H7 (cell line): ENCODE measurements around the gene EIF4E2. TPM values are rescaled to one million over a fixed set of nuclear protein-coding genes. Genes with fewer than 3 reads are reported as not detected.
A peak's percentile ranks its signal among the peaks of the same experiment; 100 is the strongest.

Experiments used
- DNase-seq: peaks from one replicate; pipeline ENCODE4 v3.0.0; 2012
- H3K27me3 ChIP-seq: 2 replicates; pipeline ENCODE4 v1.6.0; 2011; ENCODE audit warnings: mild to moderate bottlenecking, low read length; ENCODE audit not compliant: control insufficient read depth, insufficient read depth
- H3K36me3 ChIP-seq: replicated peaks from 2 replicates; pipeline ENCODE4 v1.5.1; 2011; ENCODE audit warnings: low read length; ENCODE audit not compliant: control insufficient read depth, insufficient read depth
- H3K4me3 ChIP-seq: 2 replicates; pipeline ENCODE4 v1.5.1; 2011; ENCODE audit warnings: low read depth, mild to moderate bottlenecking, control low read depth, low read length, moderate library complexity; ENCODE audit not compliant: insufficient read depth
- total RNA-seq: library from RNA; depleted of rRNA; stranded (reverse); fragments of >200 nt; shearing (Covaris generic); gene quantifications from 2 replicates; pipeline ENCODE4 v1.2.3, GENCODE V29; 2014; rRNA removed

Gene EIF4E2
- 64.6 and 65.3 TPM in 2 replicates for total RNA-seq

- no peaks in the 10 kb centered on the region; the same call in none of the 2 replicates for H3K36me3 ChIP-seq
- peak within 1 kb of the TSS; percentile 84 for H3K4me3 ChIP-seq
- peak; percentile 99 for DNase-seq
- no peaks in the 10 kb centered on the region for H3K27me3 ChIP-seq
These were observed at the start of gene EIF4E2, which contains the start of gene TIGD1 for GRCh38 chr2:232550354-232551249. TSS of gene EIF4E2 (plus strand) at chr2:232550689. CDS start at chr2:232550725, 36 bp downstream. TSS of gene TIGD1 (minus strand) at chr2:232550557. CDS start at chr2:232549882, 675 bp downstream.

- H3K27me3 ChIP-seq: peaks cover 36% of the 10 kb centered on the region
- DNase-seq: peak; percentile 65
- no peak overlapping the region for H3K4me3 ChIP-seq
- no peaks in the 10 kb centered on the region for H3K36me3 ChIP-seq
These were observed 49.1 kb upstream of the EIF4E2 start for GRCh38 chr2:232501331-232501771.

- no peaks in the 10 kb centered on the region for H3K36me3 ChIP-seq
- H3K27me3 ChIP-seq: peaks cover 39% of the 10 kb centered on the region
- peak; percentile 84 for DNase-seq
- H3K4me3 ChIP-seq: peak overlapping the region; percentile 71; the same call in 1 of the 2 replicates
These were observed 48.6 kb upstream of the EIF4E2 start for GRCh38 chr2:232501794-232502390.

- peak; percentile 82 for DNase-seq
- Histone ChIP-seq H3K4me3 (peak overlapping the region; percentile 71), H3K36me3 (no peaks in the 10 kb centered on the region), H3K27me3 (peaks cover 40% of the 10 kb centered on the region)
These were observed 48.0 kb upstream of the EIF4E2 start for GRCh38 chr2:232502511-232502910.

- H3K4me3 ChIP-seq: peak overlapping the region; percentile 71
- peaks cover 40% of the 10 kb centered on the region for H3K27me3 ChIP-seq
- peak; percentile 93 for DNase-seq
- H3K36me3 ChIP-seq: no peaks in the 10 kb centered on the region
These were observed 47.3 kb upstream of the EIF4E2 start for GRCh38 chr2:232502911-232503808.

GRCh38 chr2:232503809-232504323, 46.6 kb upstream of the EIF4E2 start:
- Histone ChIP-seq H3K4me3 (peak overlapping the region; percentile 71), H3K36me3 (no peaks in the 10 kb centered on the region), H3K27me3 (peaks cover 40% of the 10 kb centered on the region)
- DNase-seq: no peak

- H3K36me3 ChIP-seq: no peaks in the 10 kb centered on the region
- H3K4me3 ChIP-seq: no peak overlapping the region
- H3K27me3 ChIP-seq: peaks cover 40% of the 10 kb centered on the region
- DNase-seq: peak; percentile 70
These were observed 46.1 kb upstream of the EIF4E2 start for GRCh38 chr2:232504438-232504837.

- peak; percentile 73 for DNase-seq
- H3K27me3 ChIP-seq: peaks cover 38% of the 10 kb centered on the region
- no peaks in the 10 kb centered on the region for H3K36me3 ChIP-seq
- H3K4me3 ChIP-seq: no peak overlapping the region
These were observed 44.6 kb upstream of the EIF4E2 start for GRCh38 chr2:232505856-232506255.

- Histone ChIP-seq H3K27me3 (peaks cover 38% of the 10 kb centered on the region), H3K4me3 (no peak overlapping the region), H3K36me3 (no peaks in the 10 kb centered on the region)
- peak; percentile 64 for DNase-seq
These were observed 43.8 kb upstream of the EIF4E2 start for GRCh38 chr2:232506709-232507108.

- Histone ChIP-seq H3K36me3 (no peaks in the 10 kb centered on the region), H3K27me3 (peaks cover 28% of the 10 kb centered on the region), H3K4me3 (no peak overlapping the region)
- peak; percentile 86 for DNase-seq
These were observed 42.2 kb upstream of the EIF4E2 start for GRCh38 chr2:232508251-232508650.

- no peak for DNase-seq
- Histone ChIP-seq H3K27me3 (peaks cover 3% of the 10 kb centered on the region), H3K36me3 (no peaks in the 10 kb centered on the region), H3K4me3 (no peak overlapping the region)
These were observed 39.1 kb upstream of the EIF4E2 start for GRCh38 chr2:232511336-232511890.

- Histone ChIP-seq H3K4me3 (no peak overlapping the region), H3K27me3 (no peaks in the 10 kb centered on the region), H3K36me3 (no peaks in the 10 kb centered on the region)
- DNase-seq: peak; percentile 78
These were observed 37.9 kb upstream of the EIF4E2 start for GRCh38 chr2:232512602-232513001.

- no peak for DNase-seq
- Histone ChIP-seq H3K4me3 (no peak overlapping the region), H3K36me3 (no peaks in the 10 kb centered on the region), H3K27me3 (no peaks in the 10 kb centered on the region)
These were observed 37.1 kb upstream of the EIF4E2 start for GRCh38 chr2:232513353-232513752.

- no peak for DNase-seq
- no peaks in the 10 kb centered on the region; the same call in 1 of the 2 replicates for H3K27me3 ChIP-seq
- H3K4me3 ChIP-seq: no peak overlapping the region
- no peaks in the 10 kb centered on the region for H3K36me3 ChIP-seq
These were observed 34.9 kb upstream of the EIF4E2 start for GRCh38 chr2:232515639-232516038.
